Stomach (tissue), 4 donors: ENCODE results near the gene PTPRC.

Source experiments
- EP300 ChIP-seq: sonication (generic); formaldehyde crosslinking; IDR thresholded peaks from one replicate; pipeline ENCODE4 v1.6.1; 2017; ENCODE audit warnings: antibody characterized with exemption
- POLR2A ChIP-seq, 4 donors: fragments of 450-650 bp; IDR thresholded peaks; one replicate each; pipeline ENCODE4 v1.6.1; 2016; ENCODE audit warnings: antibody characterized with exemption in 4 of 4, control low read depth in 2 of 4, mild to moderate bottlenecking in 1 of 4, moderate library complexity in 1 of 4
- POLR2AphosphoS5 ChIP-seq, 3 donors: sonication (generic); formaldehyde crosslinking; IDR thresholded peaks; one replicate each; pipeline ENCODE4 v1.6.1; 2016; ENCODE audit warnings: antibody characterized with exemption in 3 of 3
- TF ChIP-seq, protein P1 (sequence below), 7 experiments: fragments of 450-650 bp in 4 of 7; fragments of 200-600 bp in 3 of 7; sonication (generic) in 3 of 7; IDR thresholded peaks; one replicate each; pipeline ENCODE4 v1.5.1; 2016 to 2019; ENCODE audit warnings: antibody characterized with exemption in 7 of 7, control low read depth in 2 of 7, mild to moderate bottlenecking in 1 of 7

DNA sequence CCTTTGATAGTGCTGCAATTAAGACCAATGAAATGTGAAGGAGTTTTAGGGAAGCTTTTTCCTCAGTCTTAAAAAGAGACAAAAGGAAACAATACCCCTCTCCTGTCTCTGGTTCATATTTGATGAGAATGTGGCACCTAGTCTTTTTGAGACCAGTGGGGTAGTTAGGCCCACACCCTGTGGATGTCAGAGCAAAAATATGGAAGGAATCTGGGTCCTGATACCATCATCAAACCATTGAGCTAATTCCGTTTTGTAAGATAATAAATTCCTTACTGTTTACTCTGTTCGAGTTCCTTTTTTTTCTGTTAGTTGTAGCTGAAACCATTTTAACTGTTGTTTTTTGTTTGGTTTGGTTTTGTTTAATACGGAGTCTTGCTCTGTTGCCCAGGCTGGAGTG is 33.3 kb downstream of the PTPRC start:
- TF ChIP-seq EP300 (no peak), POLR2A (IDR thresholded peaks at IDR 0.05) (no peak), POLR2AphosphoS5 (IDR thresholded peaks at IDR 0.05) (no peak)
- TF ChIP-seq, protein P1, sequence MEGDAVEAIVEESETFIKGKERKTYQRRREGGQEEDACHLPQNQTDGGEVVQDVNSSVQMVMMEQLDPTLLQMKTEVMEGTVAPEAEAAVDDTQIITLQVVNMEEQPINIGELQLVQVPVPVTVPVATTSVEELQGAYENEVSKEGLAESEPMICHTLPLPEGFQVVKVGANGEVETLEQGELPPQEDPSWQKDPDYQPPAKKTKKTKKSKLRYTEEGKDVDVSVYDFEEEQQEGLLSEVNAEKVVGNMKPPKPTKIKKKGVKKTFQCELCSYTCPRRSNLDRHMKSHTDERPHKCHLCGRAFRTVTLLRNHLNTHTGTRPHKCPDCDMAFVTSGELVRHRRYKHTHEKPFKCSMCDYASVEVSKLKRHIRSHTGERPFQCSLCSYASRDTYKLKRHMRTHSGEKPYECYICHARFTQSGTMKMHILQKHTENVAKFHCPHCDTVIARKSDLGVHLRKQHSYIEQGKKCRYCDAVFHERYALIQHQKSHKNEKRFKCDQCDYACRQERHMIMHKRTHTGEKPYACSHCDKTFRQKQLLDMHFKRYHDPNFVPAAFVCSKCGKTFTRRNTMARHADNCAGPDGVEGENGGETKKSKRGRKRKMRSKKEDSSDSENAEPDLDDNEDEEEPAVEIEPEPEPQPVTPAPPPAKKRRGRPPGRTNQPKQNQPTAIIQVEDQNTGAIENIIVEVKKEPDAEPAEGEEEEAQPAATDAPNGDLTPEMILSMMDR (IDR thresholded peaks at IDR 0.05): no peak
